HG02588 (cell line): ENCODE data around the gene KIRREL1.
A peak's percentile ranks its signal among the peaks of the same experiment; 100 is the strongest.

Experiments
- ATAC-seq: cut with Tn5 transposase; IDR thresholded peaks from one replicate; pipeline ENCODE4 v1.9.1; 2021; ENCODE audit warnings: mild to moderate bottlenecking, moderate library complexity; ENCODE audit not compliant: unreplicated experiment

The KIRREL1 gene

GRCh38 chr1:158101927-158102326, 108.5 kb downstream of the KIRREL1 start:
- ATAC-seq, result no peak

- ATAC-seq, result no peak
These were observed 109.6 kb downstream of the KIRREL1 start for GRCh38 chr1:158102881-158103674.

- no peak for ATAC-seq
These were observed 110.5 kb downstream of the KIRREL1 start for GRCh38 chr1:158103861-158104522.

- no peak for ATAC-seq
These were observed 111.4 kb downstream of the KIRREL1 start for GRCh38 chr1:158104891-158105290.

GRCh38 chr1:158105352-158106095, 112.1 kb downstream of the KIRREL1 start:
- ATAC-seq, result no peak

- ATAC-seq, result no peak
These were observed 114.5 kb downstream of the KIRREL1 start for GRCh38 chr1:158107916-158108315.

GRCh38 chr1:158112994-158113758, 119.7 kb downstream of the KIRREL1 start:
- ATAC-seq, result no peak

- no peak for ATAC-seq
These were observed 120.3 kb downstream of the KIRREL1 start for GRCh38 chr1:158113759-158114127.

- peak; percentile 95 for ATAC-seq
These were observed 121.7 kb downstream of the KIRREL1 start for GRCh38 chr1:158115126-158115525.

GRCh38 chr1:158116311-158117167, 123.1 kb downstream of the KIRREL1 start:
- ATAC-seq, result no peak

- no peak for ATAC-seq
These were observed 124.6 kb downstream of the KIRREL1 start for GRCh38 chr1:158117854-158118704.

GRCh38 chr1:158118713-158119402, 125.4 kb downstream of the KIRREL1 start:
- no peak for ATAC-seq

- ATAC-seq, result no peak
These were observed 126.7 kb downstream of the KIRREL1 start for GRCh38 chr1:158119976-158120653.

- no peak for ATAC-seq
These were observed 128.3 kb downstream of the KIRREL1 start for GRCh38 chr1:158121604-158122254.

- no peak for ATAC-seq
These were observed 129.5 kb downstream of the KIRREL1 start for GRCh38 chr1:158122833-158123388.

- no peak for ATAC-seq
These were observed 130.6 kb downstream of the KIRREL1 start for GRCh38 chr1:158124034-158124433.

GRCh38 chr1:158124999-158125398, 131.6 kb downstream of the KIRREL1 start:
- no peak for ATAC-seq
